ENCODE results near the gene SSPN. TPM values are rescaled to one million over a fixed set of nuclear protein-coding genes. Genes with fewer than 3 reads are reported as not detected.

SSPN gene
- polyA plus RNA-seq, 1 donor = 106 TPM

DNA sequence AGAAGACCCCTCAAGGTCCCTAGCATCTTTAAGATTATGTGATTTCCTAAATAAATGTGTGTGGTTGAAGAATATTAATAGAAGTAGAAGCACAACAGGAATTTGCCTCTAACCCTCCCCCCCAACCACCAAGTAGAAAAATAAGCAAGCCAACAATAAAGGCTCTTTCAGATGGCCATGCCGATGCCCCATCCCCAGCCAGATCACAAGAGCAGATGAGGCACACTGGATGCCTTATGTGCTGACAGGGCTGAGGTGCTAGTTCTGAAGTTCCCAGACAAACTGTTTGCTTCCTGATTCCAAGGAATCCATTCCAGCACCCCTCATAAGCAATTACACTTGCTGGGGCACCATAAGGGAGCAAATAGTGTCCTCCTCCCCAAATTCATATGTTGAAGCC, 90.0 kb downstream of the SSPN start:
- no peak for DNase-seq (ENCODE audit: low read depth)

DNA sequence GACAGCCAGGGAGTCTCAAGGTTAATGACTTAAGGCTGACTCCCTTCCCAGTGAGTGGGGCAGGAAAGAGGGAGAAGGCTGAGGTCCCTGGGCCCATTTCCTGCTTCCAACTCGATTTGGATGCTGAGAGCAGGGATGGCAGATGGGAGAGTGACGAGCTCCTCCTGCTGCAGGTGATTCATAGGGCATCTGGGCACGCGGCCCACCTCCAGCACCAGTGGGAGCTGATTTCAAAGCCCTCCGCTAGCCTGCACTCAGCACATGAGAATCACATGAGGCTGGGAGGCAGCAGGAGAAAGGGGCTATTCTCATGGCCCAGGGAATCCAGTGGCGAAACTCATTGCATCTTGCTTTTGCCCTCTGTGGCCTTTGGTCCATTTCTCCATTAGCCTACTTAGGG, 90.8 kb downstream of the SSPN start:
- DNase-seq (ENCODE audit: low read depth) = no peak

DNA sequence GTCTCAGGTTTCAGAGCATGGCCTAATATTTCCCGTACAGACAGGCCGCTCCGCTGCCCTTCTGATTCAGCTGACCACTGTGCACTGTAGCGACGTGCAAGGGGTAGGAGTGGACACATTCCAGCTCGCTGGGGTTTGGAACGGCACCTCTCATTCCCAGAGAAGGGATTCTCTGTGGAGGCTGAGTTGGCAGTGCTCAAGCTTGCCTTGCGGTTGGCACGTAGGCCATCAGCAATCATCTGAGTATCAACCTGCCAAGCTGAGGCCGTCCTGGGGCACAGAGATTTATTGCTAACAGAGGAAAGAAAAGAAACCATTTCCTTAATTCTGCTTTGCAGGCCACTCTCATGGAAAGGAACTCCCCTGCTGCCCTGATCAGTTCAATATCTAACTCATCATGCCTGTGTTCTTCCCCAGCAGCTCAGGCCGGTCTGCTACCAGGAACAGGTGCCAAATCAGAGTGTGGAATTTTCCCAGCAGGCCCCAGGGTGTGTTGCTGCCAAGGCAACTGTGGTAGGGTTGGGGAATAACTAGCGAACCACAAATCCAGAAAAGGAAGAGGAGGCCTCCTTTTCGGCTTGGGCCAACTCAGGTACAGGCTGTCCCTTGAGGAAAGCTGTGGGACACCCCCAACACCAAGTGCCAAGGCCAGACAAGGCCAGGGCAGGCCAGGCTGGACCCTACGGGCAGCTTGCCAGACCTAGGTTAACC, 92.5 kb downstream of the SSPN start:
- no peak for DNase-seq (ENCODE audit: low read depth)

DNA sequence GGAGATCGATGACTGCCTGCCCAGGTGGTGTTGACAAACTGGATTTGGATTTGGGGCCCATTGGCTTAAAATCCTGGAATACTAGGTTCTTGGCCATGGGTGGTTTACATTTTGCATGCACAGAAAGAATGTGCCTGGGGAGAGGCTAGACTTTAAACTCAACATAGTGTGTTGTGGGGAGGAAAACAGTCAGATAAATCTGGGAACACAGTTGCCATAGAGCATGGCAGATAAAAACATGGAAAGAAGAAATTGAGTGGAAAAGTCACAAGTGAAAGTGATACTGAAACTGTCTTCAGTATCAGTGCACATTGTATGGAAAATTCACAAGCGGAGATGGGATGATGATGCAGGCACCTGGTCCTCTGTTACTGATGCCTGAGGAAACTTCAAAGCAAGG, 95.2 kb downstream of the SSPN start:
- no peak for DNase-seq (ENCODE audit: low read depth)

DNA sequence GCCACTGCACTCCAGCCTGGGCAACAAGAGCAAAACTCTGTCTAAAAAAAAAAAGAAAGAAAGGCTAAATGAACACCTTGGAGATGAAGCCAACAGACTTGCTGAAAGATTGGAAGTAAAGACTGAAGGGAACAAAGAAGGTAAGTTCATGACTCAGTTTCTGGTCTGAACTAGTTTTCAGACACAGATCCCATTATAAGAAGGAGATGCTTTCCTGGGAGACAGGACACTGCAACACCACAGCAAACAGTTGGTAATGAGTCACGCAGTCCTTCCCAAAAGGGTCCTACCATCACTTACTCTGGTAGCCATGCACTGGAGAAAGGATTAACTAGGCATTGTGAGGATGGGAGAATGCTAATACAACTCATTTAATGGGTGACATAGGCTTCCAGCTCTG, 97.2 kb downstream of the SSPN start:
- no peak for DNase-seq (ENCODE audit: low read depth)

DNA sequence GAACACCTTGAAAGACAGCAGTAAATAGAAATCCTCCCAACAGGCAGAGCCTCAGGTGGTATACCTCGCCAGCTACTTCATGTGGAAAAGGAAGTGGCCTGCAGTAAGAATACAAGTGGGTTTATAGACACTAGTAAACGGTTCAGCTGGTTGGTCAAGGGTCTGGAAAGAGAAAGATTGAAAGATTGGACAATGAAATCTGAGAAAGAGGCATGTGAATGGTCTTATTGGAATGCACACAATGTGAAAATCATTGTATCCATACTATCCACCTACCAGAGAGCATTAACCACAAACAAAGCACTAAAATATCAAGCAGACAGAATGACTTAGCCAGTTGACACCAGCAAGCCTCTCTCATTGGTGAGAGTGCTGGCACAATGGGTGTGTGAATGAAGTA, 98.2 kb downstream of the SSPN start:
- DNase-seq (ENCODE audit: low read depth) = no peak

DNA sequence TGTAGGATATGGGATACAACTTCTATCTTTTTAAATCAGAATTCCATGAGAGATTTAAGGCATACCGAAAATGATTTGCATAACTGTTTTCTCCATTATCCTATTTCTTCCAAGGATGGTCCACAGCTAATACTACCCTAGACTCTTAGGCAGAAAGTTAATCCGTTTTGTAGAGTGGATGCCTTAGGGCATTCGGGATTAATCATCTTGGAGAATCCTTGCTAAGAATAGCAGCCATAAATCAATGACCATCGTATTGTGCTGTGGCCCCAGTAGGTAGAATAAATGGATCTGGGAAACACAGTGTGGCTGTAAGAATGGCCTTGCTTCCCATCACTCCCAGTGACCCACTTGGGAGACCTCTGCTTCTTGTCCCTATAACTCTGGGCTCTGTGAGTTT, 99.6 kb downstream of the SSPN start:
- no peak for DNase-seq (ENCODE audit: low read depth)

DNA sequence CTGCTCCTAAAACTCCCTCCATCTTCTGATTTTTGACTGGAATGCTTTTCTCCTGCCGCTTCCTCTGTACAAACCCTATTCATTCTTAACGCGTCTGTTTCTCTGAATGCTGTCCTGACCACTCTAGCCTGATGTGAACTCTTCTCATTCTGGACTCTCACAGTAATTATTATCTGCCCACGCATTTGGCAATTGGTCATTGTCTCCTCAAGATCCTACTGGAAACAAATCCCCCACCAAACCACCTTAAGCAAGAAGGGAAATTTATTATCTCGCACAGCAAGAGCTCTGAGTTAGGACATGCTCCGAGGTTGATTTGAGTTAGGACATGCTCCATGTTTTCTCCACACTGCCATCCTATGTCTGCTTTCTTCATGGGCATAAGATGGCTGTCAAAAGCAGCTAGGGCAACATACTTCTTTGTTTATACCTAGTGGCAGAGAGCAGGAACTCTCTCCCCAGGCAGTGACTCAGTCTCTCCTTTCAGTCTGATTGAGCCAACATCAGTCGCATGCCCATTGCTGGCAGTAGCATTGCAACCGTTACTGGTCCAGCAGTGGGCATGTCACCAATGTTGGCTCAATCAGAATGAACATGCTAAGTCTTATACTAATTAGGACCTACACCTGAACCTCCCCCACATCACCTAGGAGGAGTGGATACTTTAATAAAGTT, 102.2 kb downstream of the SSPN start:
- DNase-seq (ENCODE audit: low read depth) = no peak

DNA sequence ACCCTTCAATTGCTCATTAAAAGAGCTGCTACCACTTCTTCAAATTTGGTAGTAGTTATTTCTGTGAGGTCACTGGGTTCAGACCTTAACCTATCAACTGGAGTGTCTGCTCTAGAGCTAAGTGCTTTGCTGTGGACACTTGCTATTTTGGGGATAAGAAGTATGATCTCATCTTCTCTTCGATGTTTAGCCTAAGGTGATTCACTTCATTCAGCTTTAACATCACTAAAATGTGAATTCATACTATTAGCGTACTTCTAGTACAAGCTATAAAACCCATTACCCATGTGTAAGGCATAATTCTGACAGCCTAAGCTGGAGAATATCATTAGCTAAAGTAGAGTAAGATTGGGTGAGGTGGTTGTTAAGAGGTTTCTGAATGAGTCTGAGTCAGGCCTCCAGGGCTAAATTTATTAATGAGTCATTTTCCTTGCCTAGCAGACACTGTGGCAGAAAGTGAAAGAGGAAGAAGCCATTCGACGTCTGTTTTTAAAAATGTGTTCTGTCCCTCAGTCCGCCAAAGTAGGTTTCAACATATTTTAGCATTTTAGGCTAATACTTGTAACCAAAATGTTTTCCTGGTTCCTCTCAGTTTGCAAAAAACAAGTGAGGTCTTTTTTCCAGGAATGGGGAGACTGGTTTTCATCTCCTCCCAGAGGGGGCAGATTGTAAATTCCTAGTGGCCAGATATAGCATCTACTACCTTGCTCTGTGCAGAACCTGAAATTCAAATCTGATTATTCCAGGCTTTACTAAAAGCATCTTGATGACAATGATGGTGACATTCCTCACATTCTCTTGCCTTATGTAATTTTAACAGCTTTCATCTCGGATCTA, 103.6 kb downstream of the SSPN start:
- DNase-seq (ENCODE audit: low read depth) = no peak

DNA sequence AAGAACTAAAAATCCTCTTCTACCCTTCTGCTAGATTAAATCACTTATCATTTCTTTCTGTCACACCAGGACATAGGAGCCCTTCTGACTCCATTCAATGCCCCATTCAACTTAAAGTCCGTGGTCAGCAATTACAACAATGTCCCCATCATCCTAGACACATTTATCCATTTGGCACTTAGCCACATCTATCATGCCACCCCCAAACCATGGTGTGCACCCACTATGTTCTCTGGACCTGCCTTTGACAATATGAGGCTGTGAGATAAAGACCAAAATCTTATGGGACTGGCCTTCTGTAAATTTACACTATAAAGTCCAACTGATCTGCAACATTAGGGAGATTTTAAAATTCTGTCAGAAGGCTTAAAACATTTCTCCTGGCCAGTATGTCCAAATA, 104.4 kb downstream of the SSPN start:
- DNase-seq (ENCODE audit: low read depth) = no peak

Other genes with a start within 250 kb of the SSPN start
- 24.9 TPM for gene RASSF8, start 236.9 kb upstream of the SSPN start, polyA plus RNA-seq (ENCODE audit: insufficient read length)
- gene BHLHE41, start 70.5 kb upstream of the SSPN start, polyA plus RNA-seq (ENCODE audit: insufficient read length) = 2.6 TPM